GM19452 (cell line): Measurements from ENCODE around the gene SYT5.
A peak's percentile ranks its signal among the peaks of the same experiment; 100 is the strongest.
"Not testable (repeated sequence)": the region's sequence is repeated elsewhere in the genome, so short reads cannot be mapped to it uniquely, and the experiment has no call there.

Experiments
- ATAC-seq: cut with Tn5 transposase; IDR thresholded peaks from one replicate; pipeline ENCODE4 v1.9.1; 2021; ENCODE audit not compliant: unreplicated experiment

Gene SYT5

DNA sequence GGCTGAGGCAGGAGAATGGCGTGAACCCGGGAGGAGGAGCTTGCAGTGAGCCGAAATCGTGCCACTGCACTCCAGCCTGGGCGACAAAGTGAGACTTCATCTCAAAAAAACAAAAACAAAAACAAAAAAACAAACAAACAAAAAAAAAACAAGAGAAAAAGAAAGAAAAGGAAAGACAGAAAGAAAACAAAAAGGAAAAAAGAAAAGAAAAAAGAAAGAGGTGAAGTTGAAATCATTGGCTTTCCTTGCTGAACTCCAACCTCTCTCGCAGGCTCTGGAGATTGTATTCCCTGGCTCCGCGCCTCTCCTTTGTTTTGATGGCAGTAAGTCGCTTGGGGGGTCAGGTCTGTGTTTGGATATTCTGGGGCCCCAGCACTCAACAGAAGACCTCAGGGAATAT is 7.8 kb downstream of the SYT5 start:
- ATAC-seq, result not testable (repeated sequence)

GRCh38 chr19:55171440-55171839 is 8.6 kb downstream of the SYT5 start:
- no peak for ATAC-seq

- no peak for ATAC-seq
Observed at GRCh38 chr19:55169136-55169535, 11.0 kb downstream of the SYT5 start.

DNA sequence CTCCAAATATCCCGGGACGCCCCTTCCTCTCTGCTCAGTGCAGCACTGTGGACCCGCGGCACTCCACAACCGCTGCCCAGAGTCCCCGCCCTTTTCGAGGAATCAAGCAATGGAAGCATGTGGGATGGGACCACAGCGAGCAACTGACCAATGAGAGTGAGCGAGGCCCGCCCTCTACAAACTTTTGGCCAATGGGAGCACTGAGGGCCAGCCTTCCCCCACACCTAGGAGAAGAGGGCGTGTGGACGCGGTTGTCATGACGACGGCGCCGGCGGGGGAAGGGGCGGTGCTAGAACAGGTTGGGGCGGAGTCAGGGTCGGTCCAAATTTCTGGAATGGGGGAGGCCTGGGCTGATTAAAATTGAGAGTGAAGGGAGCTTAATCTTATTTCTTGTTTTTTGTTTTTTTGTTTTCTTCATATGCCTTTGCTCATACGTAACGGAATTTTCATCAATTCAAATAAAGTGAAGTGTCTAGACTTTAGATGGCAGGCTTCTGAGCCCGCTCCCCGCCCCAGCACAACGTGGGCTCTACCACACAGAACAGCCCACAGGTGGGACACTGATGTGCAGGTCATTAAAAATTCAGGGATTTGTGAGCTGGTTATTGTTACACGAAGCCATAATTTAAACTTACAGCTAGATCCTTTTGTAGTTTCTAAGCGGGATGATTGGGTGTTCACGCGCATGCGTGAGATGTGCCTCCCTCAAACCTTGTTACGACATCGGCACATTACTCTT is 13.4 kb downstream of the SYT5 start, which contains the start of gene DNAAF3:
DNAAF3 (minus strand) TSS at position 84 of the 739 bp plus-strand sequence. CDS start 200 bp downstream, outside the sequence.
- ATAC-seq, result peak; percentile 71

GRCh38 chr19:55165952-55166529 is 14.0 kb downstream of the SYT5 start:
- no peak for ATAC-seq

DNA sequence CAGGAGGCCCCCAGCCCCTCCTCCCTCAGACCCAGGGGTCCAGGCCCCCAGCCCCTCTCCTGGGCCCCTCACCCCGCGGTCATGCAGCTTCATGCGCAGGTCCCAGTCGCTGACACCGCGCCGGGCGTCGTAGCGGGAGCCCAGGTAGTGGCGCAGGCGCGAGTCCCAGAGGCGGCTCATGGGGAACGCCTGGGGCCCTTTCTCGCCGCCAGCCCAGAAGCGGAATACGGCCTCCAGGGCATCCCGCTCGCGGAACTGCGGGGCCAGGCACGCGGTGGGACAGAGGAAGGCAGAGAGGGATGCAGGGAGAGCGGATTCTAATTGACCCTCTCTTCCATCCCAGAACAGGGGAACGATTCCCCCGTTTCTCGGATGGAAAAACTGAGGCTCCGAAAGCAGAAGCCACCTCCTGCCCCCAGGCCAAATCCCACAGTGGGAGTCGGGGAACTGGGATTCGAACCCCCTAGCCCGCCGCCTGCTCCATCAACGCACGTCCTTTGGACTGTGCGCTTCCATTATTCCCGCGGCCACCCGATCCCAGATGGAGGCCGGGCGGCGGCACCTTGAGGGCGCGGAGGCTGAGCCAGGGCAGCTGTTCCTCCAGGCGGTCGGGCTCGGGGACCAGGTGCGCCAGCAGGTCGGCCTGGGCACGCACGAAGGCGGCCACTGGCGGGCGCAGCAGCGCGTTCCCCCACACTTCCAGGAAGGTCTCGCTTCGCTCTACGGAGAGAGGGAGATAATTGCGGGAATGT is 18.3 kb downstream of the SYT5 start:
- ATAC-seq, result no peak

- ATAC-seq, result no peak
Observed at GRCh38 chr19:55160986-55161365, 19.1 kb downstream of the SYT5 start.

- peak; percentile 60 for ATAC-seq
Observed at GRCh38 chr19:55160128-55160985, 19.7 kb downstream of the SYT5 start.

DNA sequence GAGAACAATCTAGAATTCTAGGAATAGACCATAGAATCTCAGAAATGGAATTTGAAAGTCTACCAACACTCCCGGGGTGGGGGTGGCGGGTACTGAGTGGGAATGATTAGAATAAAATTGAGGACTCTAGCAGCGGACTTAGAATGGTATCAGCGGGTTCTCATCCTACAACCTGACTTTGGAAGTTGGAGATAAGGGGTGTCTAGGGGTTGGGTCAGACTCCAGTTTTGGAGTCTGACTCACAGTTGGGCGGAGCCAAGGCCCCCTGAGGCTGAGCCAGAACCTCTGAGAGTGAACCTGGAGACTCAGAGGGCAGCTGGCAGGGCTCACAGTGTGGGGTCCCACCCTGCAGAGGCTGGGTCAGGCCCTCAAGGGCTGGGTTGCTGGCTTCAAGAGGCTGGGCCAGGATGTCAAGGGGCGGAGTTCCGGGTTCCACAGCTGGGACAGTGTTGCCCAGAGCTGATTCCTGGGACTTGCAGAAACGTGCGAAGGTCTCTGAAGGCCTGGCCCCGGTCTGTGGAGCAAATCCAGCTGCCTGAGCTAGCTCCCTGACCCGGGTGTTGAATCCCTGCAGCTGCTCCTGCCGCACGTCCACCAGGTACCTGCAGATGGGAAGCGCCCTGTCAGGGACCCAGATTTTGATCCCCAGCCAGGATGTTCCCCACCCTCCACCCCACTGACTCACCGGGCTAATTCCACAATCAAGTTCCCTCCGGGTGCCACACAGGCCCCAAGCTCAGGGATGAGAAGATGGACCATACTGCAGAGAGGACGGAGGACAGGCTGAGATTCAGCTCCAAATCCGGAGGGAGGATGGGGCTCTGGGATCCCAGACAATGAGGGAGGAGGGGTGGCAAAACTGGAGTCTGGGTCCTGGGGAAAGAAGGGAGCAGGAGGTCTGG is 21.0 kb downstream of the SYT5 start:
- no peak for ATAC-seq

DNA sequence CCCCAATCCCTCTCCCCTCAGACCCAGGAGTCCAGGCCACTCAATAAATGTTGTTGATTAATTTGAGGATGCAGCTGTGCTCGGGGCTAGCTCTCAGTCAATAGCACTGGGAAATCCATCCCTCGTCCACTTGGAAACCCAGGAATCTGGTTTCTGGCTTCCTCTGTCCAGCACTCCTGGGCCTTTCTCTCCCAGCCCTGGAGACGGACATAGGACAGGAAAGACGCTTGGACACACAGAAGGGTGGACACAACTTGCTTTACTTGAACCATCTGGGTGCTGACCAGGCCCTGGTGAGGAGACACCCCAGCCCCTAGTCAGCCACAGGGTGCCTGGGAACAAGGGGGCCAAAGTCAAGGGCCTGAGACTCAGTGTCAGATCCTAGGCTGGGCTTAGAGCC is 21.7 kb downstream of the SYT5 start:
- no peak for ATAC-seq

DNA sequence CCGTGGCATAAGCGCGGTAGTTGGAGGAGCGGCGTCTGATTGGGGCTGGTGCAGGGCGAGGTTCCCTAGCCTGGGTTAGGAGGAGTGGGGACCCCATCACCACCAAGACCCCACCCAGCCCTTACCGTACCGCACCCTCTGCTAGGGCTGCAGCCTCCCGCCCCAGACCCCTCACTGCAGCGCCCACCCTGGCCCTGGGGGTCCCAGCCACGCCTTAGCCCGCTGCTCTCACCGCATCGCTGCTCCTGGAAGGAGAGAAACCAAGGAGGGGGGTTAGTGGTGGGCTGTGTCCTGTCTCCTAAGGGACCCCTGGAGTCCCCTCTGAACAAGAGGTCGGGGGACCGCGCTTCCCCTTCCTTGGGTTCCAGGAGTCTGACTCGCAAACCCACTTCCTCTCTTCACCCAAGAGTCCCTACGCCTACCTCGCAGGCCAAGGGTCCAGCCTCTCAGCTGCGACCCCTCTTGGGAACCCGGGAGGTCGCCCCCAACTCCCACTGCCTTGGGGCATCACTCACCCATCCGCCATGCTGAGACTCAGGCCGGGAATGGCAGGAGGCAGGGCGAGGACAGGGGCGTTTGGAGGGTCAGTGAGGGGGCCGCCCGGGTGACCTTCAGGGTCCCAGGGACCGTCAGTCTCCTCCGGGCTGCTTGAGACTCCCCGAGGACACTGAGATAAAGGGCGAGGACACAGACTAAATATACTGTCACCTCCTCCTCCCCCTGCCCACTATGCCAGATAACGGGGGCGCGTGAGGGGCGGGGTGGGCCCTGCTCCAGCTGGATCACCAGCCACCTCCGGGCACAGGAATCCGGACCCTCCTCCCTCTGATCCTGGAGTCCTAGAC is 22.8 kb downstream of the SYT5 start, which contains the start of gene TNNI3:
TNNI3 (minus strand) TSS at position 669 of the 845 bp plus-strand sequence; CDS start at position 526, 143 bp downstream.
- no peak for ATAC-seq

GRCh38 chr19:55156202-55157063 is 23.7 kb downstream of the SYT5 start:
- no peak for ATAC-seq

GRCh38 chr19:55155784-55156183 is 24.3 kb downstream of the SYT5 start:
- ATAC-seq, result not testable (repeated sequence)

- ATAC-seq, result no peak
Observed at GRCh38 chr19:55153652-55154264, 26.3 kb downstream of the SYT5 start.

- ATAC-seq, result no peak
Observed at GRCh38 chr19:55152017-55152416, 28.1 kb downstream of the SYT5 start.

DNA sequence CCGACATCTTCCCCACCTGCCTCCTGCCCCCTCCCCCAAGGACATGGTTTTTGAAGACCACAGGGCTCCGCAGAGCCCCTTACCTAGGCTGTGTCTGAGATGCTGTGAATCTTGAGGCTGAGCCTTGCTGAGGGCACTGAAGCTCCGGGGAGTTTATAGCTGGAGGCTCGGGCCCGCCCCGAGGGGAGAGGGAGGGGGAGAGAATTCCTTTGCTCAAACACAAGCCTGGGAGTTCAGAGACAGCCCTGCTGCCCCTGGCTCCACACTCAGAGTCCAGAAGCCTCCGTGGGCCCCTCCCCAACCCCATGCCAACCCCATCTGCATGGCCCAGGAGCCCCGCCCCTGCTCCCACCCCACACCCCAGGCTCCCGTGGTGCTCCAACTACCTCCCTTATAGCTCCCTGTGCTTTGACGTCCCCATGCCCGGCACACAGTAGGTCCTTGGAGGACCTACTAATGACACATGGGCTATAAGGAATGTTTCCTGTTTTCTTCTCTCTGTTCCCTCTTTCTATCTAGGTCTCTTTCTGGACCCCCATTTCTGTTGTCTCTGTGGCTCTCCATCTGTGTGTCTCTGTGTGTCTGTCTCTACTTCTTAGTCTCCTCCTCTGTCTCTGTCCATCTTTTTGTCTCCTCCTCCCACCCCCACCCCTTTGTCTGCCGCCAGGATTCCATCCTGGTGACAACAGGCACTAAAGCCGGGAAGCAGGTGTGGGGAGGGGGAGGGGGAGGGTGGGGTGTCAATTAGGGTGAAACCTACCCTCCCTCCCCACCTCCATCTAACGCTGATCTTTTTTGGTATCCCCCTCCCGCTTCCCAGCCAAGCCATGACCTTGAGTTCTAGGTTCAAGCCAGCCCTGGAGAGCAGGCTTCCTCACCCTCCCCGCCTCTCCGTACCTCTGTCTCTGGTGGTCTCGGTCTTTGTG is 30.7 kb downstream of the SYT5 start, which contains the start of gene TNNT1:
TNNT1 (minus strand) TSS at position 129 of the 926 bp plus-strand sequence. CDS start 2,049 bp downstream, outside the sequence.
- ATAC-seq, result no peak
